PFSK-1 (cell line): ENCODE measurements around the gene DGKA.

Experiments used
- POLR2AphosphoS5 ChIP-seq: IDR thresholded peaks from 2 replicates; pipeline ENCODE4 v1.6.1; 2012; ENCODE audit warnings: low read depth, mild to moderate bottlenecking, control low read depth, low read length, moderate library complexity
- REST ChIP-seq, 2 experiments: IDR thresholded peaks; 2 replicates each; pipeline versions ENCODE4 v1.6.1 to v1.8.0; 2011 to 2012; ENCODE audit warnings: low read depth in 2 of 2, low read length in 2 of 2, control low read depth in 1 of 2, inconsistent platforms in 1 of 2, mild to moderate bottlenecking in 1 of 2, moderate library complexity in 1 of 2; ENCODE audit not compliant: insufficient read depth in 1 of 2
- SIN3A ChIP-seq: IDR thresholded peaks from 2 replicates; pipeline ENCODE4 v1.6.1; 2012; ENCODE audit warnings: mild to moderate bottlenecking, low read length, moderate library complexity, borderline replicate concordance; ENCODE audit not compliant: insufficient read depth
- TAF1 ChIP-seq: IDR thresholded peaks from 2 replicates; pipeline ENCODE4 v1.6.1; 2012; ENCODE audit warnings: low read length, control low read depth, borderline replicate concordance; ENCODE audit not compliant: insufficient read depth

GRCh38 chr12:55973599-55974307 is 42.8 kb downstream of the DGKA start, which contains the start of gene RAB5B:
- TF ChIP-seq POLR2AphosphoS5 (peak; percentile 74; the same call in 1 of the 2 replicates), SIN3A (0 out of 2 replicates have a peak, but pooled peaks have one; percentile 14), TAF1 (peak; percentile 47; the same call in 1 of the 2 replicates), REST (IDR thresholded peaks at IDR 0.05; ENCODE audit: insufficient read depth in 1 of 2, low read depth in 2 of 2, low read length in 2 of 2) (0 out of 4 replicates have a peak, but pooled peaks of 1 of the 2 experiments have one; percentile 19)
